Adrenal gland (tissue), 12 donors: ENCODE results near the gene RPH3AL. TPM values are rescaled to one million over a fixed set of nuclear protein-coding genes. Genes with fewer than 3 reads are reported as not detected.

Source experiments
- DNase-seq, 7 donors: peaks; one replicate each; pipeline ENCODE4 v3.0.0-alpha.2; 2019 to 2020
- H3K27ac ChIP-seq, 5 donors: fragments of 200-600 bp; sonication (generic) in 4 of 5; 1 replicate in 3 of 5; 2 replicates in 2 of 5; pipeline versions ENCODE4 v1.5.1 to v1.8.0; 2016 to 2020; ENCODE audit warnings: mild to moderate bottlenecking in 1 of 5
- H3K27me3 ChIP-seq: fragments of 200-600 bp; 2 replicates; pipeline ENCODE4 v1.8.0; 2021
- H3K36me3 ChIP-seq, 2 donors: fragments of 200-600 bp; replicated peaks in 1 of 2; 1 replicate in 1 of 2; 2 replicates in 1 of 2; pipeline versions ENCODE4 v1.5.1 to v1.8.0; 2018 to 2022
- H3K4me1 ChIP-seq, 2 donors: fragments of 200-600 bp; replicated peaks in 1 of 2; 1 replicate in 1 of 2; 2 replicates in 1 of 2; pipeline versions ENCODE4 v1.5.1 to v1.8.0; 2018 to 2021
- H3K4me3 ChIP-seq, 4 donors: fragments of 200-600 bp; sonication (generic) in 3 of 4; one replicate each; pipeline ENCODE4 v1.5.1; 2016 to 2018
- H3K9me3 ChIP-seq, 3 donors: fragments of 200-600 bp; sonication (generic) in 1 of 3; replicated peaks in 1 of 3; 1 replicate in 2 of 3; 2 replicates in 1 of 3; pipeline versions ENCODE4 v1.5.1 to v1.8.0; 2016 to 2021
- POLR2A ChIP-seq, 2 donors: fragments of 450-650 bp; IDR thresholded peaks; one replicate each; pipeline ENCODE4 v1.6.1; 2017; ENCODE audit warnings: antibody characterized with exemption in 2 of 2, mild to moderate bottlenecking in 2 of 2, moderate library complexity in 1 of 2
- WGBS, 4 donors: extraction: QIAGEN DNeasy Blood & Tissue Kit in 2 of 4; methylation state at CpG; one replicate each; pipeline versions ENCODE4 v1.1.5 to v1.1.7; 2013 to 2017; 5-methylcytosine and 5-hydroxymethylcytosine counted together
- intact Hi-C, 2 donors: fragments of 100-400 bp; cut with DNase I; formaldehyde crosslinking; loops; one replicate each; pipeline versions ENCODE4 v1.14.1 to v1.15.0; 2022 to 2023
- polyA plus RNA-seq, 3 donors: library from polyadenylated mRNA; stranded (reverse); fragments of 200-250 nt in 2 of 3; fragments of 350-450 nt in 1 of 3; fragmentation: Illumina TruSeq in 1 of 3; extraction: RNeasy Lipid Tissue Mini Kit (QIAGEN cat#74804) in 1 of 3; gene quantifications; one replicate each; pipeline ENCODE4 v1.2.3, GENCODE V29; 2013 to 2014
- total RNA-seq, 9 donors: library from RNA; depleted of rRNA in 4 of 9; stranded (reverse); fragments of >200 nt in 4 of 9; fragments of 120-200 nt in 1 of 9; fragmentation: NEBNext Ultra II Directional in 1 of 9; extraction: Animal tissue kit (Norgen Biotek cat#: 25700) in 1 of 9; gene quantifications; one replicate each; pipeline versions ENCODE4 v1.1.0 to v1.2.4, GENCODE V29; 2013 to 2023
- TF ChIP-seq, protein P1 (sequence below), 6 experiments: fragments of 450-650 bp in 4 of 6; fragments of 200-600 bp in 2 of 6; sonication (generic) in 1 of 6; IDR thresholded peaks; 1 replicate in 5 of 6; 2 replicates in 1 of 6; pipeline versions ENCODE4 v1.5.1 to v1.8.0; 2016 to 2021; ENCODE audit warnings: antibody characterized with exemption in 6 of 6, mild to moderate bottlenecking in 2 of 6, moderate library complexity in 1 of 6
- donor health status: healthy with polysubstance abuse.
- donor health status: Bipolar disorder and iron deficiency.
- donor health status: DM: yes; HTN: yes; CAD: no.
- donor health status: DM: no; HTN: no; CAD: no.
- donor health status: DM: no; HTN: no; CAD: no.
- donor health status: DM: yes; HTN: yes; CAD: no.

The RPH3AL gene
- total and polyA plus RNA-seq, 12 donors, result 7.7 to 79.2 (median 33.7) TPM

GRCh38 chr17:249236-249993, 103.2 kb downstream of the RPH3AL start:
- TF ChIP-seq, protein P1, sequence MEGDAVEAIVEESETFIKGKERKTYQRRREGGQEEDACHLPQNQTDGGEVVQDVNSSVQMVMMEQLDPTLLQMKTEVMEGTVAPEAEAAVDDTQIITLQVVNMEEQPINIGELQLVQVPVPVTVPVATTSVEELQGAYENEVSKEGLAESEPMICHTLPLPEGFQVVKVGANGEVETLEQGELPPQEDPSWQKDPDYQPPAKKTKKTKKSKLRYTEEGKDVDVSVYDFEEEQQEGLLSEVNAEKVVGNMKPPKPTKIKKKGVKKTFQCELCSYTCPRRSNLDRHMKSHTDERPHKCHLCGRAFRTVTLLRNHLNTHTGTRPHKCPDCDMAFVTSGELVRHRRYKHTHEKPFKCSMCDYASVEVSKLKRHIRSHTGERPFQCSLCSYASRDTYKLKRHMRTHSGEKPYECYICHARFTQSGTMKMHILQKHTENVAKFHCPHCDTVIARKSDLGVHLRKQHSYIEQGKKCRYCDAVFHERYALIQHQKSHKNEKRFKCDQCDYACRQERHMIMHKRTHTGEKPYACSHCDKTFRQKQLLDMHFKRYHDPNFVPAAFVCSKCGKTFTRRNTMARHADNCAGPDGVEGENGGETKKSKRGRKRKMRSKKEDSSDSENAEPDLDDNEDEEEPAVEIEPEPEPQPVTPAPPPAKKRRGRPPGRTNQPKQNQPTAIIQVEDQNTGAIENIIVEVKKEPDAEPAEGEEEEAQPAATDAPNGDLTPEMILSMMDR (IDR thresholded peaks at IDR 0.05), result no peak
- TF ChIP-seq POLR2A (IDR thresholded peaks at IDR 0.05), result no peak
- peak in 3 of 7 donors; percentile 6 to 40 (median 9) for DNase-seq
- Histone ChIP-seq H3K4me3 (no peak overlapping the region), H3K4me1 (no peaks in the 10 kb centered on the region), H3K9me3 (no peaks in the 10 kb centered on the region), H3K27ac (no peak overlapping the region), H3K27me3 (no peaks in the 10 kb centered on the region), H3K36me3 (peaks cover 0 to 7% of the 10 kb centered on the region in 2 donors)
- intact Hi-C loops, result no loop called here
- WGBS, 4 donors, result 86 to 94% (median 89%) methylated on average over 22 to 24 of the region's 24 CpGs

DNA sequence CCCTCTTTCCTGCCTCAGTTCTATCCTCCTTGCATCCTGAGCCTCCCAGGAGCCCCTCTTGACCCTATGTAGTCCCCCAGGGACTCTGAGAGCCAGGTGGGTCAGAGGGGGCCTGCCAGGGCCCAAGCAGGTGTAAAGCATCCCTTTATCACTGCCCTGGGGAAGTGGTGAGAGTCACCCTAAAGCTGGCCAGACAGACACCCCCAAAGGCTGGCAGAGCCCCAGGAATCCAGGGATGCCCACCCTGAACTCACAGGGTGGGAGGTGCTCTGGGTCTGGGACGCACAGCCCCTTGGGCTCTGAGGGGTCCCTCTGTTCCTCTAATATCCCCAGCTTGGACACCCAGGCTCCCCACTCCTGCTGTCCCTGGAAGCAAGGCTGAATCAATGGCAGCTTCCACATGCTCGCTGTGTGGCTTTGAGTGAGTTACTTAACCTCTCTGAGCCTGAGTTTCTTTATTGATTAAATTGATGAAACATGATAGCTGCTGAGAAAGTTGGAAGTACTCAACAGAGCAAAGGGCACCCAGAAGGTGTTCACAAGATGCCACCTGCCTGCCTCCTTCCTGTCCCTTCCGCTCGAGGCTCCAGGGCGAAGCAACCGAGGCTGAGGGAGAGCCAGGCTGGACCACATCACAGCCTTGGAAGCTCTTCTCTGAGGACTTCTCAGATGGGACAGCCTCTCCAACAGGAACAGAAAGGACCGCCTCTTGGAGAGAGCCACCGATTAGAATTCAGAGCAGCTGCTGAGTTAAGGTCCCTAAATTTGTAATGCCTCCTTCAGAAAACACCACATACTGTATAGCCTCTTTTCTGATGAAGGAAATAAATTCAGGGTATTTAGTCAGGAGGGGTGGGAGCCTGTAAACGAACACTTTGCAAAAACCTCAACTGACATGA, 104.0 kb downstream of the RPH3AL start:
- no peaks in the 10 kb centered on the region for H3K27me3 ChIP-seq
- peak overlapping the region in 1 of 5 donors; percentile 49 for H3K27ac ChIP-seq
- DNase-seq, result peak in 4 of 7 donors; percentile 4 to 24 (median 10)
- H3K4me3 ChIP-seq, result no peak overlapping the region
- intact Hi-C loops, result no loop called here
- H3K4me1 ChIP-seq, result no peaks in the 10 kb centered on the region
- WGBS, 4 donors, result 85 to 94% (median 90%) methylated on average over 8 to 9 of the region's 9 CpGs
- no peaks in the 10 kb centered on the region for H3K9me3 ChIP-seq
- TF ChIP-seq, protein P1 (IDR thresholded peaks at IDR 0.05), result no peak
- TF ChIP-seq POLR2A (IDR thresholded peaks at IDR 0.05), result no peak
- H3K36me3 ChIP-seq, result peaks cover 0 to 7% of the 10 kb centered on the region in 2 donors

- no peaks in the 10 kb centered on the region for H3K9me3 ChIP-seq
- no peaks in the 10 kb centered on the region for H3K4me1 ChIP-seq
- peaks cover 0 to 7% of the 10 kb centered on the region in 2 donors for H3K36me3 ChIP-seq
- intact Hi-C loops, result no loop called here
- peak in 6 of 7 donors; percentile 13 to 66 (median 32) for DNase-seq
- peak overlapping the region in 1 of 5 donors; percentile 49 for H3K27ac ChIP-seq
- WGBS, 4 donors, result 52 to 83% (median 66%) methylated on average over 6 to 8 of the region's 8 CpGs
- H3K27me3 ChIP-seq, result no peaks in the 10 kb centered on the region
- no peak overlapping the region for H3K4me3 ChIP-seq
- TF ChIP-seq, protein P1 (IDR thresholded peaks at IDR 0.05), result no peak
- TF ChIP-seq POLR2A (IDR thresholded peaks at IDR 0.05), result no peak
These were observed 104.8 kb downstream of the RPH3AL start for GRCh38 chr17:247767-248166.

DNA sequence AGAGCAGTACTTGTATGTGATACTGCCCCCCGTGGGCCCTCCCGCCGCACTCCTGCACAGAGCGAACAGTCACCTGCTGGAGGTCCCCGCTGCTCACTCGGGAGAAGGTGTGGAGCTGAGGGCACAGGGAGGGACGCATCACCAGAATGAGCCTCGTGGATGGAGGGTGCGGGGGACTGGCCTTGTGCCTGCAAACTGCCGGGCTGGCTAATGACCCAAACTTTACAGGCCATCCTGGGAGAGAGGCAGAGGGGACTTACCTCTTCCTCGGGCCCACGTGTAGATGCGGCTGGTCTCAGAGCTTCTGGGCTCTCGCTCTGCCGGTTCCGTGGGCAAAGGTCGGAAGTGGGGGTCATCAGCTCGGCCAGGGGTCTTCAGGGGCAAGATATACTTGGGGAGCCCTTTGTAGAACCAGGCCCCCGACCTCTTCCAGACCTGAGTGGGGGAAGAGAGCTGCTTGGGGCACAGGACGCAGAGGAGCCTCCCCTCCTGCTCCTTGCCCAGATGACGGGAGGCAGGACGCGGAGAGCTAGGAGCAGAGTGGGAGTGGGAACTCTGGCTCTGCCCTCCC, 105.7 kb downstream of the RPH3AL start:
- H3K4me3 ChIP-seq, result no peak overlapping the region
- peaks cover 0 to 7% of the 10 kb centered on the region in 2 donors for H3K36me3 ChIP-seq
- 87 to 92% (median 90%) methylated on average over 12 to 23 of the region's 23 CpGs for WGBS, 4 donors
- intact Hi-C loops, result no loop called here
- no peaks in the 10 kb centered on the region for H3K27me3 ChIP-seq
- no peaks in the 10 kb centered on the region for H3K9me3 ChIP-seq
- DNase-seq, result peak in 3 of 7 donors; percentile 6 to 11 (median 6)
- H3K4me1 ChIP-seq, result no peaks in the 10 kb centered on the region
- no peak for TF ChIP-seq POLR2A (IDR thresholded peaks at IDR 0.05)
- TF ChIP-seq, protein P1 (IDR thresholded peaks at IDR 0.05), result no peak
- no peak overlapping the region for H3K27ac ChIP-seq
